H1 (cell line): ENCODE results near the gene MACROD2. TPM values are rescaled to one million over a fixed set of nuclear protein-coding genes. Genes with fewer than 3 reads are reported as not detected.

Source experiments
- CTCF ChIA-PET: fragments of 300-600 bp; sonication (Branson Sonifier 250); formaldehyde crosslinking; loops from one replicate; lab custom pipeline; 2021; ENCODE audit not compliant: partially characterized antibody; lab: Charles Lee
- POLR2A ChIA-PET: fragments of 300-600 bp; sonication (Branson Sonifier 250); formaldehyde crosslinking; loops from one replicate; lab custom pipeline; 2021; ENCODE audit warnings: inconsistent platforms; ENCODE audit not compliant: partially characterized antibody; lab: Charles Lee
- DNase-seq, 2 experiments: peaks; one replicate each; pipeline versions ENCODE4 v3.0.0 to v3.0.0-alpha.2; 2010 to 2022; ENCODE audit warnings: low spot score in 2 of 2, low read depth in 1 of 2, mixed read lengths in 1 of 2
- FAIRE-seq: peaks from 2 replicates; lab custom pipeline; 2011; peaks lifted over from hg19 to GRCh38; lab: Jason Lieb, UNC
- H2AFZ ChIP-seq: 2 replicates; pipeline ENCODE4 v1.8.1; 2012; ENCODE audit warnings: low read length, inconsistent platforms
- H2AK5ac ChIP-seq: 2 replicates; pipeline ENCODE4 v1.6.1; 2013; ENCODE audit warnings: low read depth, low read length
- H2BK120ac ChIP-seq: replicated peaks from 2 replicates; pipeline ENCODE3; 2013; ENCODE audit warnings: low read depth, low read length, inconsistent platforms
- H2BK12ac ChIP-seq: 2 replicates; pipeline ENCODE4 v1.6.1; 2013; ENCODE audit warnings: low read depth, low read length
- H2BK15ac ChIP-seq: 2 replicates; pipeline ENCODE4 v1.6.1; 2013; ENCODE audit warnings: low read length
- H2BK20ac ChIP-seq: 2 replicates; pipeline ENCODE4 v1.6.1; 2013; ENCODE audit warnings: low read length
- H2BK5ac ChIP-seq: 2 replicates; pipeline ENCODE4 v1.6.1; 2013; ENCODE audit warnings: low read depth, low read length
- H3K14ac ChIP-seq: 2 replicates; pipeline ENCODE4 v1.6.1; 2013; ENCODE audit warnings: inconsistent platforms; ENCODE audit not compliant: insufficient read length
- H3K18ac ChIP-seq: 2 replicates; pipeline ENCODE4 v1.6.1; 2013; ENCODE audit warnings: low read length; ENCODE audit errors: extremely low read depth
- H3K23ac ChIP-seq: 2 replicates; pipeline ENCODE4 v1.6.1; 2013; ENCODE audit warnings: inconsistent platforms; ENCODE audit not compliant: insufficient read length
- H3K23me2 ChIP-seq: 2 replicates; pipeline ENCODE4 v1.6.1; 2013; ENCODE audit warnings: low read depth, low read length
- H3K27ac ChIP-seq: 2 replicates; pipeline ENCODE4 v1.6.1; 2011; ENCODE audit warnings: low read depth, low read length, inconsistent platforms
- H3K27me3 ChIP-seq, 4 experiments: replicated peaks in 1 of 4; 1 replicate in 1 of 4; 2 replicates in 3 of 4; pipeline versions ENCODE4 v1.6.1 to v1.8.1; 2011 to 2013; ENCODE audit warnings: low read length in 3 of 4, mild to moderate bottlenecking in 3 of 4, inconsistent platforms in 2 of 4, mixed read lengths in 2 of 4, moderate library complexity in 1 of 4; ENCODE audit not compliant: control insufficient read depth in 3 of 4, insufficient read depth in 3 of 4; ENCODE audit errors: extremely low read depth in 1 of 4
- H3K36me3 ChIP-seq, 4 experiments: 2 replicates each; pipeline versions ENCODE4 v1.6.1 to v1.8.1; 2011 to 2013; ENCODE audit warnings: mild to moderate bottlenecking in 4 of 4, low read length in 3 of 4, moderate library complexity in 2 of 4, control low read depth in 1 of 4, inconsistent platforms in 1 of 4; ENCODE audit not compliant: insufficient read depth in 4 of 4, control insufficient read depth in 2 of 4
- H3K4ac ChIP-seq: replicated peaks from 2 replicates; pipeline ENCODE3; 2013; ENCODE audit warnings: low read length, low read depth, mixed read lengths, inconsistent platforms; ENCODE audit not compliant: insufficient read length
- H3K4me1 ChIP-seq, 4 experiments: replicated peaks in 1 of 4; 1 replicate in 1 of 4; 2 replicates in 3 of 4; pipeline versions ENCODE4 v1.6.1 to v1.8.1; 2011 to 2013; ENCODE audit warnings: low read length in 3 of 4, inconsistent platforms in 2 of 4, mixed read lengths in 1 of 4; ENCODE audit not compliant: insufficient read depth in 4 of 4, control insufficient read depth in 3 of 4
- H3K4me2 ChIP-seq, 2 experiments: 2 replicates each; pipeline versions ENCODE4 v1.6.1 to v1.8.1; 2011 to 2013; ENCODE audit warnings: low read depth in 2 of 2, low read length in 2 of 2, control low read depth in 1 of 2, inconsistent platforms in 1 of 2, mild to moderate bottlenecking in 1 of 2; ENCODE audit not compliant: insufficient read depth in 1 of 2
- H3K4me3 ChIP-seq, 4 experiments: fragments of 200-600, 300-600 bp in 1 of 4; sonication (generic), shearing (Covaris generic), sonication (Bioruptor Twin) in 1 of 4; 2 replicates each; pipeline versions ENCODE4 v1.5.1 to v1.8.1; 2011 to 2016; ENCODE audit warnings: low read length in 4 of 4, low read depth in 3 of 4, control low read depth in 2 of 4, inconsistent platforms in 2 of 4, mild to moderate bottlenecking in 2 of 4, mixed read lengths in 1 of 4, moderate library complexity in 1 of 4; ENCODE audit not compliant: insufficient read depth in 2 of 4; ENCODE audit errors: extremely low read depth in 1 of 4
- H3K56ac ChIP-seq: replicated peaks from 2 replicates; pipeline ENCODE3; 2013; ENCODE audit warnings: low read depth, mild to moderate bottlenecking, mixed read lengths, low read length, inconsistent platforms; ENCODE audit not compliant: insufficient read length
- H3K79me1 ChIP-seq: 2 replicates; pipeline ENCODE4 v1.6.1; 2013; ENCODE audit warnings: low read depth, low read length, control low read depth
- H3K79me2 ChIP-seq, 2 experiments: 2 replicates each; pipeline versions ENCODE4 v1.6.1 to v1.8.1; 2012 to 2013; ENCODE audit warnings: low read length in 2 of 2, mild to moderate bottlenecking in 2 of 2, inconsistent platforms in 1 of 2; ENCODE audit not compliant: insufficient read depth in 2 of 2, control insufficient read depth in 1 of 2
- H3K9ac ChIP-seq, 4 experiments: replicated peaks in 1 of 4; 1 replicate in 1 of 4; 2 replicates in 3 of 4; pipeline versions ENCODE4 v1.6.1 to v1.8.1; 2011 to 2013; ENCODE audit warnings: low read depth in 3 of 4, low read length in 3 of 4, control low read depth in 2 of 4, mild to moderate bottlenecking in 2 of 4, moderate library complexity in 2 of 4, inconsistent platforms in 1 of 4; ENCODE audit errors: extremely low read depth in 1 of 4
- H3K9me3 ChIP-seq, 2 experiments: 2 replicates each; pipeline versions ENCODE4 v1.6.1 to v1.8.1; 2012 to 2013; ENCODE audit warnings: mild to moderate bottlenecking in 2 of 2, moderate library complexity in 2 of 2, control low read depth in 1 of 2, inconsistent platforms in 1 of 2, low read depth in 1 of 2, low read length in 1 of 2, mixed read lengths in 1 of 2; ENCODE audit not compliant: insufficient read depth in 2 of 2
- H4K20me1 ChIP-seq, 2 experiments: replicated peaks in 1 of 2; 2 replicates each; pipeline versions ENCODE3 to v1.8.1; 2011 to 2013; ENCODE audit warnings: inconsistent platforms in 2 of 2, low read length in 2 of 2, mild to moderate bottlenecking in 1 of 2; ENCODE audit not compliant: insufficient read depth in 2 of 2, control insufficient read depth in 1 of 2
- H4K5ac ChIP-seq: 2 replicates; pipeline ENCODE4 v1.6.1; 2013; ENCODE audit warnings: low read length, low read depth, mixed read lengths, inconsistent platforms; ENCODE audit not compliant: insufficient read length
- H4K8ac ChIP-seq: 2 replicates; pipeline ENCODE4 v1.8.0; 2013; ENCODE audit warnings: mild to moderate bottlenecking, moderate library complexity, low read length, inconsistent platforms; ENCODE audit not compliant: insufficient read depth; ENCODE audit errors: extremely low read depth
- H4K91ac ChIP-seq: replicated peaks from 2 replicates; pipeline ENCODE3; 2013; ENCODE audit warnings: low read length, mixed read lengths, inconsistent platforms; ENCODE audit not compliant: insufficient read length
- ATF2 ChIP-seq: IDR thresholded peaks from 2 replicates; pipeline ENCODE4 v1.6.1; 2012; ENCODE audit warnings: low read length, inconsistent platforms
- ATF3 ChIP-seq: IDR thresholded peaks from 2 replicates; pipeline ENCODE4 v1.6.1; 2011; ENCODE audit warnings: low read depth, mild to moderate bottlenecking, low read length; ENCODE audit not compliant: insufficient read depth
- BACH1 ChIP-seq: IDR thresholded peaks from 2 replicates; pipeline ENCODE4 v1.6.1; 2012; ENCODE audit warnings: low read length, improper control_type of control experiment
- CBX5 ChIP-seq: fragments of 300-800, 300-1000 bp; sonication (generic); IDR thresholded peaks from 2 replicates; pipeline ENCODE4 v1.7.1; 2016; ENCODE audit warnings: antibody characterized with exemption, low read length, low read depth
- CEBPB ChIP-seq: IDR thresholded peaks from 2 replicates; pipeline ENCODE4 v1.6.1; 2012; ENCODE audit warnings: low read depth, low read length
- CHD1 ChIP-seq: IDR thresholded peaks from 2 replicates; pipeline ENCODE4 v1.6.1; 2012; ENCODE audit warnings: low read depth, low read length, improper control_type of control experiment
- EGR1 ChIP-seq: IDR thresholded peaks from 2 replicates; pipeline ENCODE4 v1.6.1; 2011; ENCODE audit warnings: low read depth, low read length, borderline replicate concordance
- HDAC2 ChIP-seq, 2 experiments: fragments of 300-600 bp in 1 of 2; sonication (generic) in 1 of 2; IDR thresholded peaks; 2 replicates each; pipeline ENCODE4 v1.6.1; 2011 to 2012; ENCODE audit warnings: low read depth in 2 of 2, low read length in 2 of 2, mild to moderate bottlenecking in 2 of 2, moderate library complexity in 2 of 2, borderline replicate concordance in 1 of 2, inconsistent platforms in 1 of 2
- SIRT6 ChIP-seq: IDR thresholded peaks from one replicate; pipeline ENCODE4 v1.7.1; 2012; ENCODE audit warnings: low read length, inconsistent platforms
- SRF ChIP-seq: IDR thresholded peaks from 2 replicates; pipeline ENCODE4 v1.6.1; 2011; ENCODE audit warnings: mild to moderate bottlenecking, low read depth, low read length, moderate library complexity
- TAF1 ChIP-seq: IDR thresholded peaks from 2 replicates; pipeline ENCODE4 v1.6.1; 2011; ENCODE audit warnings: mild to moderate bottlenecking, low read depth, low read length
- TBP ChIP-seq: IDR thresholded peaks from 2 replicates; pipeline ENCODE4 v1.6.1; 2011; ENCODE audit warnings: low read depth, low read length, improper control_type of control experiment
- TCF12 ChIP-seq: IDR thresholded peaks from 2 replicates; pipeline ENCODE4 v1.6.1; 2011; ENCODE audit warnings: low read depth, mild to moderate bottlenecking, low read length
- WGBS, 2 experiments: shearing (Covaris generic) in 1 of 2; methylation state at CpG; one replicate each; pipeline versions ENCODE4 v1.1.6 to v1.1.7; 2013 to 2015; ENCODE audit warnings: low lambda C conversion rate in 2 of 2, mixed read lengths in 2 of 2, inconsistent platforms in 1 of 2, low coverage in 1 of 2, missing lambda C conversion rate in 1 of 2; ENCODE audit not compliant: insufficient replicate concordance in 2 of 2, insufficient coverage in 1 of 2, insufficient read length in 1 of 2; ENCODE audit errors: extremely low coverage in 1 of 2, missing lambda C conversion rate in 1 of 2; 5-methylcytosine and 5-hydroxymethylcytosine counted together
- polyA plus RNA-seq, 7 experiments: library from polyadenylated mRNA; depleted of rRNA in 3 of 7; stranded (reverse) in 5 of 7; unstranded in 2 of 7; fragments of >200 nt in 5 of 7; fragments of 200-250 nt in 2 of 7; gene quantifications; 1 replicate in 5 of 7; 2 replicates in 1 of 7; 4 replicates in 1 of 7; pipeline versions ENCODE4 v1.2.1 to v1.2.3, GENCODE V29; 2011 to 2013; ENCODE audit warnings: missing spikeins in 2 of 7, mixed read lengths in 2 of 7
- total RNA-seq: library from RNA; stranded (reverse); fragmentation: NEBNext Ultra II Directional; extraction: Animal tissue kit (Norgen Biotek cat#: 25700); gene quantifications from 2 replicates; pipeline ENCODE4 v1.2.1, GENCODE V29; 2021

MACROD2 gene
- total and polyA plus RNA-seq, 2 of the 8 experiments (the other 6 are each of a cell fraction or from before 2014, with no cell fraction given) = 0.70 to 3.9 TPM

GRCh38 chr20:14203657-14204056 lies 208.3 kb downstream of the MACROD2 start:
- POLR2A ChIA-PET = no interaction called here
- H2BK120ac ChIP-seq = no peak overlapping the region
- no peak for TF ChIP-seq SIRT6
- TF ChIP-seq CBX5 = no peak
- TF ChIP-seq TBP = no peak
- TF ChIP-seq CEBPB = no peak
- TF ChIP-seq TCF12 = no peak
- TF ChIP-seq SRF = no peak
- TF ChIP-seq HDAC2 (IDR thresholded peaks at IDR 0.05; ENCODE audit: borderline replicate concordance in 1 of 2, low read depth in 2 of 2, low read length in 2 of 2) = no peak
- TF ChIP-seq BACH1 = no peak
- TF ChIP-seq ATF2 = no peak
- no peak for TF ChIP-seq CHD1
- TF ChIP-seq TAF1 = no peak
- TF ChIP-seq EGR1 = no peak
- TF ChIP-seq ATF3 = no peak

More at GRCh38 chr20:14203657-14204056, 208.3 kb downstream of the MACROD2 start:
- DNase-seq = no peak
- H3K56ac ChIP-seq = no peak overlapping the region
- no peak overlapping the region for H2AFZ ChIP-seq
- H2BK15ac ChIP-seq = no peak overlapping the region
- H4K5ac ChIP-seq = no peak overlapping the region
- H3K14ac ChIP-seq = no peak overlapping the region
- no peak overlapping the region for H3K4me3 ChIP-seq
- no peak overlapping the region for H3K9ac ChIP-seq
- peaks cover 0 to 4% of the 10 kb centered on the region in 2 experiments; a peak in 1 of 4 replicates for H3K9me3 ChIP-seq
- no peak overlapping the region for H2BK12ac ChIP-seq
- H3K4me2 ChIP-seq = no peak overlapping the region
- no peaks in the 10 kb centered on the region for H4K20me1 ChIP-seq
- no peaks in the 10 kb centered on the region; the same call in 1 of the 2 replicates for H3K23me2 ChIP-seq
- H3K79me1 ChIP-seq = no peaks in the 10 kb centered on the region
- whole genome bisulfite sequencing, 2 experiments = 96% methylated on average over 2 of the region's 2 CpGs; no CpG with 5 or more reads in 1 of the 2 experiments
- CTCF ChIA-PET = interaction anchor here (1.0 to 4.6 kb wide), 3 partner anchors 9 to 13 kb away, joined by 4 to 30 read pairs (median 5); no protein-coding TSS in a partner anchor
- no peak overlapping the region for H3K18ac ChIP-seq
- no peak overlapping the region for H2BK5ac ChIP-seq
- H2AK5ac ChIP-seq = no peak overlapping the region
- no peaks in the 10 kb centered on the region for H3K27me3 ChIP-seq
- H3K23ac ChIP-seq = no peak overlapping the region
- H4K8ac ChIP-seq = no peak overlapping the region
- H3K36me3 ChIP-seq = no peaks in the 10 kb centered on the region
- H3K79me2 ChIP-seq = no peaks in the 10 kb centered on the region
- no peak for FAIRE-seq
- no peak overlapping the region for H2BK20ac ChIP-seq
- H3K27ac ChIP-seq = no peak overlapping the region
- H3K4ac ChIP-seq = no peak overlapping the region
- no peak overlapping the region for H4K91ac ChIP-seq
- H3K4me1 ChIP-seq = no peaks in the 10 kb centered on the region
